DMS53 treated with DMSO at 0.1 percent for 48 hours (cell line): Measurements from ENCODE around the gene GIMAP8.
"Not testable (repeated sequence)": the region's sequence is repeated elsewhere in the genome, so short reads cannot be mapped to it uniquely, and the experiment has no call there.

Source experiments
- DNase-seq: peaks from one replicate; lab custom pipeline; 2025; ENCODE audit not compliant: unreplicated experiment; lab: John Stamatoyannopoulos, UW

Gene GIMAP8

DNA sequence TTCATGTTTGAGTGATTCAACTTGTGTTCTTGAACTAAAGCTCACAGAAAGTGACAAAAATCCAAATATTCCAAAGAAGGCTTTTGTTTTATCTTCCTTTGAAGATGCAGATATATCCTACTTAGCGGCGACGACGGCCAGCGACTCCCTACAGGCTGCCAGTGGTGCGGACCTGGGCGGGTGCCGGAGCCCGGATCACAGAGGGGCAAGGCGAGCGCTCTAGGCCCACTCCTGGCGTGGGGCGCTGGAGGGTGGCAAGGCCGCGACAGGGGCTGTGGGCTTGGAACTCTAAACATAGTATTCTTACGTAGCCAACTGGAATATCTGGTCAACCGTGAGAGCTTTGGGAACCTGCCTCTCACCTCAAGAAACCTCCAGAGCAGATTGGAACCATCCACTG lies 63.3 kb downstream of the GIMAP8 start:
- DNase-seq = no peak

DNA sequence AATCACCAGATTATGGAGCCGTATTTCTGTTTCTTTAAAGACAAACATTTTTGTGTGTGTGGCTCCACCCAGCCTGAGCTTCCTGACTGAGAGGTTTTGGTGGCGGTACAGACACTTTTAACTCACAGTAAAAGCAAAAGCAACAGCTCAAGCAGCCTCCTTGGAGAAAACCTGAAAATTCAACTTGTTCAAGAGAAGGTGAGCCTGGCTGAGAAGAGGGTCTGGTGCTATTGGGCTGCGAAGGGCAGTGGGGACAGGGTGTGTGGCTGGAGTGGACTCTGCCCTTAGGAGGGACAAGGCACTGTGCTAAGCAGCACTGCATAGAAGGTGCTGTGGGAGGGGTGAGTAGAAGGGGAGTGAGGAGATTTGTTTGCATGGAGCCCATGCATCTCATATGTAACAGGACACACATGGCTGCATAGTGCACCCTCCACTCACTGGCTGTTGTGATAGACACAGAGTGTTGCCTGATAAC lies 64.4 kb downstream of the GIMAP8 start, which contains the start of gene GIMAP7:
TSS of gene GIMAP7 (plus strand) at position 125 of the 475 bp plus-strand sequence. CDS start 5,103 bp downstream, outside the sequence.
- no peak for DNase-seq

DNA sequence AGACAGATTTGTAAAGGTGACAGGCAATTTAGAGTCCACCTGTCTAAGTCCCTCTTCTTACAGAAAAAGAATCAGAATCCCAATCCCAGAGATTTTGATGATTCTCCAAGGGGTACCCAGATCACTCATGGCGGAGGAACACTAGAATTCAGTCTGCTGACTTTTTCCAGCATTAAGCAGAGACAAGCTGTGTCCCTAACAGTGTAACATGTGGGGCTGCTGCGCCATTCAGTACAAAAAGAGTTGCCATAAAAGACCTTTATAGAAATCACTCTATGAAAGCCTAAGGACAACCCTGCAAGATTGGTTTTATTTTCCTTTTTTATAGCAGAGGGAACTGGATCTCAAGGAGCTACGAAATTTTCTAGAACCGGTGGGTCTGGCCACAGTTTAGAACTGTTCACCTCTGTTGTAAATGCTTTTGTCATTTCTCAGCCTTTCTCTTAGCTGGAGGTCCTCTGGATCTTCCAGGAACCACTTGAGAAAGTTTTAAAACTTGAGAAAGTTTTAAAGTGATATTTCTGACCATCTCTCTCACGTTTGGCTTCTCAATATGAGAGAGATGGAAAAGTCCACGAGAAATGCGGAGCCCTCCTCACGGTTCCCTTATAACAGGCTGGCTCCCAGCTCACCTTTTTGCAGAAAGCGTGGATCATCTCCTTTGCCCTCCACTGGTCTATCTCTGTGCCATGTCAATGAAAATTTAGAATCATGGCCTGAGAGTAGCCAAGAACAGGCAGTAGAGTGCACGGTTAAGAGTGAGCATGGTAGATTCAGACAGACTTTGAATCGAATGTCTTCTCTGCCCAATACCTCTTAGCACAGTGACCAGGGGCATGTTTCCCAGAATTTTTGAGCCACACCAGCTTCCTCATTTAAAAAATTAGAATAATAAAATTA lies 65.1 kb downstream of the GIMAP8 start:
- DNase-seq = no peak

DNA sequence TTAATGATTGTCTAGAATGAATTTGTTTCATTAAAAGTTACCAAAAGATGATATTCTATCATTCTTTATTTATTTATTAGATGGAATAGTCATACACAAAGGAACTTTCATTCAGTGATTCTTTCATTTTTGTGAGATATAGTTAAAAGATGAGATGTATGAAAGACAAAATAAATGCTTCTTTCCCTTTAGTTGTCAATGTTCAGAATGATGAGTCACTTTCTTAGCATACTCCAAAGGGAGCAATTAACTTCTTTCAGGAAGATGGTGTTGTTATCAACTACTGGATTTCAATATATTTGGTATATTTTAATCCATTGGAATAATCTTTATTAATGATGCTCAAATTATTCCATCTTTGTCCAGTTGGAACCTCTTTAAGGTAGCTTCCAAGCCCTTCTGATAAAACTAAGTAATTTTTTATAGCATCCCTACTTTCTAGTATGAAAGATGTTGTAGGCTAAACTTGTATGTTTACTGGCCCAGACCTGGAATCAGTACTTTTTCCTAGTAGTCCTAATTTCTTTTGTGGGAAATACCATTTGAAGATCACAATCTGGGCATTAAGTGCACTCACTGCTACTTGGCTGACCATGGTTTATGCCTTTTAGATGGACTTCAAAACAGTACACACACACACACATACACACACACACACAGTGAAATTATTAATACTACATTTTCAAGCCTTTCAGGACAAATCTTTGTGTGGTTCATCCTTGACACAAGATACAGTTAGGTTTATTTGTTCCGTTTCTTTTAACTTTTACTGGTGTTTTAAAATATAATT lies 66.7 kb downstream of the GIMAP8 start:
- no peak for DNase-seq

DNA sequence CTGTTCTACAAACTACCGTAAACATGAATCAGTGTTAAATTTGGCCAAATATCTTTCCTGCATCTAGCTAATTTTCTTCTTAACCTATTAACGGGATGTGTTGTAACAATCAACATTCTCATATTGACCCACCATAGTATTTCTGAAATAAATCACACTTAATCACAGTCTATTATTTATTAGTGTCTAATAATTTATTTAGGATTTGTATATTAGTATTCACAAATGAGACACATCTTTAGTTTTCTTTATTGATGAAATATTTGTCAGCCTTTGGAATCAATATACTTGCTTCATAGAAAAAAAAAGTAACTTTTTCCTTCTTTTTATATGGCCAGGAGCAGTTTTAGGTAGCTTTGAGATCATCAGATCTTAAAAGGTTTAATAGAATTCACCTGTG lies 68.9 kb downstream of the GIMAP8 start:
- no peak for DNase-seq

DNA sequence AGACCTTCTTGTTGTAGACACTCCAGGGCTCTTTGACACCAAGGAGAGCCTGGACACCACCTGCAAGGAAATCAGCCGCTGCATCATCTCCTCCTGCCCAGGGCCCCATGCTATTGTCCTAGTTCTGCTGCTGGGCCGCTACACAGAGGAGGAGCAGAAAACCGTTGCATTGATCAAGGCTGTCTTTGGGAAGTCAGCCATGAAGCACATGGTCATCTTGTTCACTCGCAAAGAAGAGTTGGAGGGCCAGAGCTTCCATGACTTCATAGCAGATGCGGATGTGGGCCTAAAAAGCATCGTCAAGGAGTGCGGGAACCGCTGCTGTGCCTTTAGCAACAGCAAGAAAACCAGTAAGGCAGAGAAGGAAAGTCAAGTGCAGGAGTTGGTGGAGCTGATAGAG lies 69.7 kb downstream of the GIMAP8 start:
- no peak for DNase-seq

DNA sequence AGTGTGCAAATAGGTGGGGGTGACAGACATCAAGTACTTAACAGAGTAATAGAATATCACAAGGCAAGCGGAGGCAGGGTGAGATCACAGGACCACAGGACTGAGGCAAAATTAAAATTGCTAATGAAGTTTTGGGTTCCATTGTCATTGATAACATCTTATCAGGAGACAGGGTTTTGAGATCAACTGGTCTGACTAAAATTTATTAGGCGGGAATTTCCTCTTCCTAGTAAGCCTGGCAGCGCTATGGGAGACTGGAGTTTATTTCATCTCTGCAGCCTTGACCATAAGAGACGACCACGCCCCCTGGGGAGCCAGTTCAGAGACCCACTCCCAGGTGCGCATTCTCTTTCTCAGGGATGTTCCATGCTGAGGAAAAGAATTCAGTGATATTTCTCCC lies 72.5 kb downstream of the GIMAP8 start:
- DNase-seq = not testable (repeated sequence)

DNA sequence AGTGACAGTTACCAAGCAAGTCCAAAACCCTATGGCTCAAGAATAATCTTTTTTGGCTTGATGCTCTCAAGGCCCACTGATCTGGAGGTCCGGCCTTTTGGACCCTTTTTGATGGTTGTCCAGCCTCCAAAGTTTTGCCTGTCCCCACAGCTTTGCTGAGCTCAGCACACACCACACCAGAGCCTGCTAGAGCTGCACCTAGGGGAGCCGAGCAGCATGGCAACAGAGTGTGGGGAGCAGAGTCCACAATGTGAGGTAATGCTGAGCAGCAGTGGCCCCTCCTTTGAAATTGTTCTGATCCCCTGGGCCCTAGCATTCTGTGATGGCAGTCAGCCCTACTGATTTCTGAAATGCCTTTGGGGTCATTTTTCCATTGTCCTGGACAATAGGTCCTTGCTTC lies 73.6 kb downstream of the GIMAP8 start:
- no peak for DNase-seq
